ENCODE data around the gene ZBTB7C. TPM values are rescaled to one million over a fixed set of nuclear protein-coding genes. Genes with fewer than 3 reads are reported as not detected.

Gene ZBTB7C
- total and polyA plus RNA-seq, 2 of the 8 experiments (the other 6 are each of a cell fraction or from before 2014, with no cell fraction given), result 0.15 to 0.45 TPM

DNA sequence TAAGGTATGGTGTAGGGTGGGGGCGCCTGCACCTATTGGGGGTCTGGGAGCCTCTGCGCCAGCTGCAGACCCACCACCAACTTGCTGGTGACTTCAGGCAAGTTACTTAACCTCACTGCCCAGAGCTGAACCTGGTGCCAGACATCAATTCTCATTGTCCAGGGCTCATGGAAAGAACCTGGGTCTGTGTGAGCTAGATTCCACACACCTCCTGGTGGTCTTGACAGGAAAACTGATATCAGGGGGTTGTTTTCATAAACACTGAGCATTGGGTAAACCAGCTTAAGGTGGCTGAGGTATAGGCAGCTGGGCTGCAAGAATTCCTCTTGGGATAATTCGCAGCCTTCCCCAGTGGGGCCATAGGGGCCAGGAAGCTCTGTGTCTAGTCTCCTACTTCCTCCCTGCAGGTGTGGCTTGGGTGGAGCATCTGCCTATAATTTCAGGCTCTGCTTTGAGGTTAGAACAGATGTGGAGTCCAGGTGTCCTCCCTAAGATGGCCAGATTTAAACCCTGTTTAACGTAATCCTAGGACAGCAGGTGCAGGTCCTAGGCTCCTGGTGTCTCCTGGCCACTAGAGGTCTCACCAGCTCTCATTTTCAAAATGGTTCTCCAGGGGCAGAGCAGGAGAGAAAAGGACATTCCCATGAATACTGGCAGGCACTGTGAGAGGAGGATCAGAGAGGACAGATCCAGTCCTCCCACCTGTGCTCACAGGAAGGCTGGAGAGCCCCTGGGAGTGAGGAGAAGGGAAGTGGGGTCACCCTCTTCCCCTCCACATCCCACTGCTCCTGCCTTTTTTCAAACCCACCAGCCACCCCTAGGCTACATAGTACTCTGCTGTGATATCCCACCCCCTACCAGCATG lies 378.3 kb downstream of the ZBTB7C start:
- no peak overlapping the region for H3K4me3 ChIP-seq (ENCODE audit: extremely low read depth in 1 of 4, insufficient read depth in 2 of 4, low read depth in 3 of 4, low read length in 4 of 4)
- CTCF ChIA-PET (ENCODE audit: partially characterized antibody), result interaction anchor here (0.6 to 10.6 kb wide), 52 partner anchors 9 to 435 kb away, joined by 3 to 72 read pairs (median 4); no protein-coding TSS in a partner anchor
- H3K4me1 ChIP-seq (replicated peaks in 1 of 4; ENCODE audit: control insufficient read depth in 3 of 4, insufficient read depth in 4 of 4, low read length in 3 of 4), result peaks cover 0 to 2% (median under 1%) of the 10 kb centered on the region in 4 experiments; a peak in 2 of 7 replicates
- no peak overlapping the region for H2AK5ac ChIP-seq (ENCODE audit: low read depth, low read length)
- no peak overlapping the region for H3K23ac ChIP-seq (ENCODE audit: insufficient read length)
- no peak overlapping the region for H2BK120ac ChIP-seq (replicated peaks; ENCODE audit: low read depth, low read length)
- H3K18ac ChIP-seq (ENCODE audit: extremely low read depth, low read length), result no peak overlapping the region
- peak overlapping the region; percentile 71; the same call in 1 of the 2 replicates for H2AFZ ChIP-seq (ENCODE audit: low read length)
- H3K27ac ChIP-seq (ENCODE audit: low read depth, low read length), result no peak overlapping the region
- no peaks in the 10 kb centered on the region for H3K23me2 ChIP-seq (ENCODE audit: low read depth, low read length)
- no peak overlapping the region for H2BK20ac ChIP-seq (ENCODE audit: low read length)
- no peak overlapping the region for H2BK12ac ChIP-seq (ENCODE audit: low read depth, low read length)
- no peaks in the 10 kb centered on the region; a peak in 1 of 7 replicates for H3K27me3 ChIP-seq (replicated peaks in 1 of 4; ENCODE audit: control insufficient read depth in 3 of 4, extremely low read depth in 1 of 4, insufficient read depth in 3 of 4, low read length in 3 of 4)
- FAIRE-seq (peak; percentile 95), DNase-seq (ENCODE audit: low read depth in 1 of 2, low spot score in 2 of 2) (peak; percentile 9 to 52)
- H3K36me3 ChIP-seq (ENCODE audit: control insufficient read depth in 2 of 4, insufficient read depth in 4 of 4, low read length in 3 of 4), result no peaks in the 10 kb centered on the region
- no peak overlapping the region for H4K8ac ChIP-seq (ENCODE audit: extremely low read depth, insufficient read depth, low read length)
- no peak overlapping the region for H3K9ac ChIP-seq (replicated peaks in 1 of 4; ENCODE audit: extremely low read depth in 1 of 4, low read depth in 3 of 4, low read length in 3 of 4)
- H3K79me2 ChIP-seq (ENCODE audit: control insufficient read depth in 1 of 2, insufficient read depth in 2 of 2, low read length in 2 of 2), result no peaks in the 10 kb centered on the region
- no peaks in the 10 kb centered on the region for H3K9me3 ChIP-seq (ENCODE audit: insufficient read depth in 2 of 2, low read depth in 1 of 2, low read length in 1 of 2)
- H4K91ac ChIP-seq (replicated peaks; ENCODE audit: insufficient read length, low read length), result no peak overlapping the region
- no peak overlapping the region for H3K14ac ChIP-seq (ENCODE audit: insufficient read length)
- no peaks in the 10 kb centered on the region for H3K79me1 ChIP-seq (ENCODE audit: low read depth, low read length)
- no peaks in the 10 kb centered on the region for H4K20me1 ChIP-seq (replicated peaks in 1 of 2; ENCODE audit: control insufficient read depth in 1 of 2, insufficient read depth in 2 of 2, low read length in 2 of 2)
- H2BK5ac ChIP-seq (ENCODE audit: low read depth, low read length), result no peak overlapping the region
- no peak overlapping the region for H4K5ac ChIP-seq (ENCODE audit: insufficient read length, low read depth, low read length)
- H3K4me2 ChIP-seq (ENCODE audit: insufficient read depth in 1 of 2, low read depth in 2 of 2, low read length in 2 of 2), result no peak overlapping the region
- POLR2A ChIA-PET (ENCODE audit: partially characterized antibody), result interaction anchor here (0.8 to 1.1 kb wide), 3 partner anchors 10 to 135 kb away, joined by 3 read pairs; no protein-coding TSS in a partner anchor
- no peak overlapping the region for H3K56ac ChIP-seq (replicated peaks; ENCODE audit: insufficient read length, low read depth, low read length)
- 88% methylated on average over 4 of the region's 4 CpGs; no CpG with 5 or more reads in 1 of the 2 experiments for WGBS, 2 experiments (ENCODE audit: extremely low coverage in 1 of 2, insufficient coverage in 1 of 2, insufficient read length in 1 of 2, insufficient replicate concordance in 2 of 2, low coverage in 1 of 2, low lambda C conversion rate in 2 of 2, missing lambda C conversion rate in 1 of 2)
- peak overlapping the region; percentile 65 for H2BK15ac ChIP-seq (ENCODE audit: low read length)
- no peak overlapping the region for H3K4ac ChIP-seq (replicated peaks; ENCODE audit: insufficient read length, low read depth, low read length)
- TF ChIP-seq JUND (IDR thresholded peaks at IDR 0.05; ENCODE audit: low read length) (no peak), YY1 (IDR thresholded peaks at IDR 0.05; ENCODE audit: low read depth, low read length) (peak; percentile 80), TAF1 (IDR thresholded peaks at IDR 0.05; ENCODE audit: low read depth, low read length) (peak; percentile 33; the same call in 1 of the 2 replicates), KDM5A (IDR thresholded peaks at IDR 0.05; ENCODE audit: low read length) (no peak), KDM1A (IDR thresholded peaks at IDR 0.05; ENCODE audit: borderline replicate concordance, low read length) (no peak), SUZ12 (IDR thresholded peaks at IDR 0.05; ENCODE audit: low read length) (no peak), RXRA (IDR thresholded peaks at IDR 0.05; ENCODE audit: insufficient read depth, low read depth, low read length) (no peak), RAD21 (IDR thresholded peaks at IDR 0.05 in 1 of 2, conservative IDR thresholded peaks at IDR 0.05 in 1 of 2; ENCODE audit: low read depth in 2 of 2, low read length in 2 of 2) (peak; percentile 85 to 89)
- TF ChIP-seq, protein P1, sequence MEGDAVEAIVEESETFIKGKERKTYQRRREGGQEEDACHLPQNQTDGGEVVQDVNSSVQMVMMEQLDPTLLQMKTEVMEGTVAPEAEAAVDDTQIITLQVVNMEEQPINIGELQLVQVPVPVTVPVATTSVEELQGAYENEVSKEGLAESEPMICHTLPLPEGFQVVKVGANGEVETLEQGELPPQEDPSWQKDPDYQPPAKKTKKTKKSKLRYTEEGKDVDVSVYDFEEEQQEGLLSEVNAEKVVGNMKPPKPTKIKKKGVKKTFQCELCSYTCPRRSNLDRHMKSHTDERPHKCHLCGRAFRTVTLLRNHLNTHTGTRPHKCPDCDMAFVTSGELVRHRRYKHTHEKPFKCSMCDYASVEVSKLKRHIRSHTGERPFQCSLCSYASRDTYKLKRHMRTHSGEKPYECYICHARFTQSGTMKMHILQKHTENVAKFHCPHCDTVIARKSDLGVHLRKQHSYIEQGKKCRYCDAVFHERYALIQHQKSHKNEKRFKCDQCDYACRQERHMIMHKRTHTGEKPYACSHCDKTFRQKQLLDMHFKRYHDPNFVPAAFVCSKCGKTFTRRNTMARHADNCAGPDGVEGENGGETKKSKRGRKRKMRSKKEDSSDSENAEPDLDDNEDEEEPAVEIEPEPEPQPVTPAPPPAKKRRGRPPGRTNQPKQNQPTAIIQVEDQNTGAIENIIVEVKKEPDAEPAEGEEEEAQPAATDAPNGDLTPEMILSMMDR (IDR thresholded peaks at IDR 0.05; ENCODE audit: control extremely low read depth in 1 of 3, insufficient read depth in 1 of 3, low read depth in 1 of 3, low read length in 3 of 3), result peak; percentile 68 to 93 (median 85)
